NB4 (cell line): Measurements from ENCODE around the gene XRCC6.

Source experiments
- POLR2A ChIP-seq: IDR thresholded peaks from 2 replicates; pipeline ENCODE4 v1.6.1; 2011; ENCODE audit warnings: mild to moderate bottlenecking; ENCODE audit not compliant: insufficient read length; ENCODE audit errors: extremely low read depth
- TF ChIP-seq, protein P1 (sequence below): IDR thresholded peaks from one replicate; pipeline ENCODE4 v1.5.1; 2012; ENCODE audit warnings: low read depth, low read length
- TF ChIP-seq, protein P2 (sequence below): IDR thresholded peaks from 2 replicates; pipeline ENCODE4 v1.6.1; 2011; ENCODE audit warnings: low read depth, low read length

DNA sequence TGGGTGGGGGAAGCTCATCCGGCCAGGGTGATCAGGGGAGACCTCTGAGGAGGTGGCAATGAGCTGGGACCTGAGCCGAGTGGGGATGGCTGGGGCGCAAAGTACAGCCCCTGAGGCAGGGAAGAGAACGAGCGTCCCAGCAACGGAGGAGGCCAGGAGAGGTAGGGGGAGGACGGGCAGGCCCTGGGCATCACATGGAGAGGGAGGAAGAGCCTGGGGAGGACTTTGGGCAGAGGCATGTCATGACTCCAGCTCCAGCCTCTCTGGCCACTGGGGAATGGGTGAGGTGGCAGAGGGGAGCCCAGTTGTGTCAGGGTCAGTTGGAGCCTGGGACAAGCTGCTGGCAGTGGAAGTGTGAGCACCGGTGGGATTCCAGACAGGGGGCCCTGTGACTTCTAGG lies 43.0 kb upstream of the XRCC6 start:
- no peak for TF ChIP-seq POLR2A
- TF ChIP-seq, protein P1, sequence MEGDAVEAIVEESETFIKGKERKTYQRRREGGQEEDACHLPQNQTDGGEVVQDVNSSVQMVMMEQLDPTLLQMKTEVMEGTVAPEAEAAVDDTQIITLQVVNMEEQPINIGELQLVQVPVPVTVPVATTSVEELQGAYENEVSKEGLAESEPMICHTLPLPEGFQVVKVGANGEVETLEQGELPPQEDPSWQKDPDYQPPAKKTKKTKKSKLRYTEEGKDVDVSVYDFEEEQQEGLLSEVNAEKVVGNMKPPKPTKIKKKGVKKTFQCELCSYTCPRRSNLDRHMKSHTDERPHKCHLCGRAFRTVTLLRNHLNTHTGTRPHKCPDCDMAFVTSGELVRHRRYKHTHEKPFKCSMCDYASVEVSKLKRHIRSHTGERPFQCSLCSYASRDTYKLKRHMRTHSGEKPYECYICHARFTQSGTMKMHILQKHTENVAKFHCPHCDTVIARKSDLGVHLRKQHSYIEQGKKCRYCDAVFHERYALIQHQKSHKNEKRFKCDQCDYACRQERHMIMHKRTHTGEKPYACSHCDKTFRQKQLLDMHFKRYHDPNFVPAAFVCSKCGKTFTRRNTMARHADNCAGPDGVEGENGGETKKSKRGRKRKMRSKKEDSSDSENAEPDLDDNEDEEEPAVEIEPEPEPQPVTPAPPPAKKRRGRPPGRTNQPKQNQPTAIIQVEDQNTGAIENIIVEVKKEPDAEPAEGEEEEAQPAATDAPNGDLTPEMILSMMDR = no peak
- TF ChIP-seq, protein P2, sequence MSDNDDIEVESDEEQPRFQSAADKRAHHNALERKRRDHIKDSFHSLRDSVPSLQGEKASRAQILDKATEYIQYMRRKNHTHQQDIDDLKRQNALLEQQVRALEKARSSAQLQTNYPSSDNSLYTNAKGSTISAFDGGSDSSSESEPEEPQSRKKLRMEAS = no peak
